ENCODE results near the gene LDB1.

The LDB1 gene

DNA sequence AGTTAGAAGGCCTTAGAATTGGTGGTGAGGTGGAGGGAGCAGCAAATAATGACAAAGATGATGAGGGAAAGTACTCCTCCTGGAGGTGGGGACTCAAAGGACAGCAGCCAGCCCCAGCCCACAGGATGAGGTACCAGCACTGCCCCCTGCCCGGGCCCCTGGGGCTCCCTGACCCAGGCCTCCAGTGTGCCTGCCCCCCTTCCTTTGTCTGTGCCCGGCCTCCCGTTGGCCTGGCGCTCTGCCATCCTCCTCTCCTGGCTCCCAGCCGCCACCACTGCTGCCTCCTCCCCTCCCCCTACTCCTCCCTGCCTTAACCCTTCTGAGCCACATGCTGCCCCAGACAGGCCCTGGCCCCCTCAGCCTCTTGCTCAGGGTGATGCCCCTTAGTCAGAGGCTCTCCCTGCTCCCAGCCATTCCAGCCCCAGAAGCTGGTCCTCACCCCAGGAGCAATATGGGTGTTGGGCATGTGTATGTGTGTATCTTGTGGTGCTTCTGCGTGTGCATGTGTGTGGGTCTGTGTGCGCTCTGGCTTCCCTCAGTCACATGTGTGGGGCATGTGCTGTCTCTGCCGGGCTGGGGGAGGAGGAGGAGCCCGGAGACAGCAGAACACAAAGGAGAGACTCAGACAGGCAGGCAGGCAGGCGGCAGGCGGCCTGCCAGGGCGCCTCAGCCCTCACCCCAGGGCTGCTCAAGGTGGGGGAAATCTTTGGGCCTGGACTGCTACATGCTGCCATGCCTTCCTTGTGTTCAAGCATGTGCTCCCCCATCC is 2.6 kb downstream of the LDB1 start:
- peak overlapping the region; percentile 77 for H3K27ac ChIP-seq
- TF ChIP-seq CTCF (IDR thresholded peaks at IDR 0.05) (peak; percentile 27; the same call in 1 of the 2 replicates), ZFX (IDR thresholded peaks at IDR 0.05; ENCODE audit: borderline replicate concordance) (no peak)

DNA sequence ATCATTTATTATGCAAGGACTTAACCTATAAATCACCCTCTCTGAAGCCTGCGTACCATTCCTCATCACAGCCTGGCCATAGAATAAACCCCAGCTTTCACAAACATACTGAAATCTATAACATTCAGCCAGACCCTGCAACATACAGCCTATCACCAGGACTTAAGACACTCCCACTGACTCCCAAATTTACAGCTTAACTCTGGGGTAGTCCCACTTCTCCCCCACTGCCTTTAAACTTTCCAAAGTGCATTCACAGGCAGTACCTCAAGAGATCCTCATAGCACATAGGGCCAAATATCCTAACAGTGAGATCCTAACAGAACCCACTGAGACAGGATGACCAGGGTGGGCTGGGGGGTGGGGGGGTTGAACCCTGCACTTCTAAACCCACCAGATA is 3.5 kb downstream of the LDB1 start:
- peak overlapping the region; percentile 77 for H3K27ac ChIP-seq
- no peak for TF ChIP-seq ZFX (IDR thresholded peaks at IDR 0.05; ENCODE audit: borderline replicate concordance)

GRCh38 chr10:102115775-102116174 is 4.4 kb downstream of the LDB1 start:
- H3K27ac ChIP-seq, result peak overlapping the region; percentile 61
- no peak for TF ChIP-seq CTCF (IDR thresholded peaks at IDR 0.05)
- TF ChIP-seq ZFX (IDR thresholded peaks at IDR 0.05; ENCODE audit: borderline replicate concordance), result no peak

DNA sequence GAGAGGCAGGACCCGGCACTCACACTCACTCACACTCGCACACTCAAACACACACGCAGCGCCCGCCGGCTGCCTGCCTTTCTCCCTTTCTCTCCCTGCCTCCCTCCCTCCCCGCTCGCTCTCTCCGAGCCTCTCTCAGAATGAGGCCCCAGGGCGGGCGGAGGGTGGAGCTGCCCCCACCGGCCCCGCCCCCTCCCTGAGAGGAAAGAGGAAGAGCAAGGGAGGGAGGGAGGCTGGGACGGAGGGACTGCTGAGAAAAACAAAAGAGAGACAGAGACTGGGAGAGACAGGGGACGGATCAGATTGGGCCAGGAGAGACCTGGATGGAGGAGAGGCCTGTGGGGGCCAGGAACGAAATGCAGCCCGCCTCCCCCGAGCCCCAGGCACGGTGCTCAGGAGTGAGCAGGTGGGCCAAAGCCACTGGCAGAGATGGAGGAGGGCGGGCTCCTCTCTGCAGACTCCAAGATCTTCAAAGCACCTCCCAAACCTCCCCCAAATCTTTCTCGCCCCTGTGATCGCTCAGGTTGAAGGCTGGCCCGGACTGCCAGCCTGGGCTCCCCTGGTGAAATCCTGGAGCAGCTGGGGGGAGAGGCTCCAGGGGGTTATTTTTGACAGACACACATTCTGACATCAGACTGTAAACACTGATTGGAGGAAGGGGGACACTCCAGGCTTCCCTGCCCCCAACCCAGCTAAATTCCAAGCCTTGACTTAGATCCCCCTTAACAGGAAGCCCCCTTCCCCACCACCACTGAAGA is 5.1 kb downstream of the LDB1 start:
- H3K27ac ChIP-seq, result peak overlapping the region; percentile 61
- no peak for TF ChIP-seq CTCF (IDR thresholded peaks at IDR 0.05)
- TF ChIP-seq ZFX (IDR thresholded peaks at IDR 0.05; ENCODE audit: borderline replicate concordance), result no peak

- H3K27ac ChIP-seq, result peak overlapping the region; percentile 61
- TF ChIP-seq ZFX (IDR thresholded peaks at IDR 0.05; ENCODE audit: borderline replicate concordance) (no peak), CTCF (IDR thresholded peaks at IDR 0.05) (no peak)
Measured at GRCh38 chr10:102113956-102114857, 6.0 kb downstream of the LDB1 start.

GRCh38 chr10:102113261-102113955 is 6.8 kb downstream of the LDB1 start:
- no peak for TF ChIP-seq CTCF (IDR thresholded peaks at IDR 0.05)
- TF ChIP-seq ZFX (IDR thresholded peaks at IDR 0.05; ENCODE audit: borderline replicate concordance), result no peak
- H3K27ac ChIP-seq, result peak overlapping the region; percentile 61

Data from 22Rv1 (cell line).